ENCODE results near the gene SP6.
A peak's percentile ranks its signal among the peaks of the same experiment; 100 is the strongest.

SP6 gene

GRCh38 chr17:47840742-47841487, 10.0 kb downstream of the SP6 start, which contains the start of gene SCRN2:
Gene SCRN2 (minus strand): TSS chr17:47841273. CDS start chr17:47840843, 430 bp downstream.
- TF ChIP-seq CTCF (IDR thresholded peaks at IDR 0.05): peak; percentile 99
- H3K36me3 ChIP-seq (ENCODE audit: control insufficient read depth, insufficient read depth, low read length): no peaks in the 10 kb centered on the region
- H3K27me3 ChIP-seq (ENCODE audit: control insufficient read depth, insufficient read depth, low read length): no peaks in the 10 kb centered on the region
- peak within 1 kb of the TSS; percentile 63 for H3K27ac ChIP-seq
- peaks cover 48% of the 10 kb centered on the region for H3K4me1 ChIP-seq
- no peaks in the 10 kb centered on the region for H3K9me3 ChIP-seq (ENCODE audit: control insufficient read depth, low read length)
- H3K4me3 ChIP-seq (ENCODE audit: low read depth, low read length): peak within 1 kb of the TSS; percentile 85
- H3K4me2 ChIP-seq (ENCODE audit: low read length): peak within 1 kb of the TSS; percentile 98
- peak within 1 kb of the TSS; percentile 8 for H3K9ac ChIP-seq
- peaks cover 4% of the 10 kb centered on the region for H3K79me2 ChIP-seq
- H2AFZ ChIP-seq: peak within 1 kb of the TSS; percentile 93

DNA sequence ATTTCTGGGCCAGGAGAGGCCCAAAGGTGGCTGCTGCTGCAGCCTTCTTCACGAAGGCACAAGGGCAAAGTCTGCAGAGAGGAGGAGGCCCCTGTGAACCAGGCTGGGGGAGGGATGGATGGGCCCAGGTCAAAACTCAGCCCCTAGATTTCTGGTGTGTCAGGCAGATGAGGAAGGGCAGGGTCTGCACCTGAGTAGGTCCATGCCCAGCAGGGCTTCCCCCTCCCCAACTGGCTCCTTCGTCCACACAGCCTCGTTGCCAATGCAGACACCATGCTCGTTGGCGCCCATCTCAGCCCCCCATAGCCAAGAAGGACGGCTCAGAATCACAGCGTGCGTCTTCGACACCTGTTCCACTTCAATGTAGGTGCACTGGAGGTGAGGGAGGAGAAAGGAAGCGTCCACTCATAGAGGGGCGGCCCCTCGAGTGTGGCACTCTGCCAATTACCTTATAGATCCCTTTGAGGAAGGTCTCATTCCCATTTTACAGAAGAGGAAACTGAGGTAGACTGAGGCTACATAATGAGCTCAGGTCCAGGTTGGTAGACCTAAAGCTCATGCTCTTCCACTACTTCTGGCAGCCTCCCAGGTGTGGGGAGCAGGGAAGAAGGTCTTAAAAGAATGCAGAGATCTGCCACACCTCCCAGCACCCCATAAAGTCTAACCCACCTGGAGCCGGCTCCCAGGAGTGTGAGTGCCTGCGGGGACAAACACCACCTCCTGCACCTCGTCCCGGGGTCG, 10.8 kb downstream of the SP6 start:
- Histone ChIP-seq H3K79me2 (no peaks in the 10 kb centered on the region), H2AFZ (peak overlapping the region; percentile 93), H3K27ac (no peak overlapping the region), H3K9me3 (ENCODE audit: control insufficient read depth, low read length) (no peaks in the 10 kb centered on the region), H3K36me3 (ENCODE audit: control insufficient read depth, insufficient read depth, low read length) (no peaks in the 10 kb centered on the region), H3K9ac (peak overlapping the region; percentile 8), H3K4me2 (ENCODE audit: low read length) (peak overlapping the region; percentile 98), H3K4me1 (peaks cover 42% of the 10 kb centered on the region), H3K4me3 (ENCODE audit: low read depth, low read length) (peak overlapping the region; percentile 85), H3K27me3 (ENCODE audit: control insufficient read depth, insufficient read depth, low read length) (no peaks in the 10 kb centered on the region)
- no peak for TF ChIP-seq CTCF (IDR thresholded peaks at IDR 0.05)

GRCh38 chr17:47839071-47839470, 11.9 kb downstream of the SP6 start:
- H3K36me3 ChIP-seq (ENCODE audit: control insufficient read depth, insufficient read depth, low read length): no peaks in the 10 kb centered on the region
- no peak overlapping the region for H3K4me3 ChIP-seq (ENCODE audit: low read depth, low read length)
- no peaks in the 10 kb centered on the region for H3K9me3 ChIP-seq (ENCODE audit: control insufficient read depth, low read length)
- H3K27me3 ChIP-seq (ENCODE audit: control insufficient read depth, insufficient read depth, low read length): no peaks in the 10 kb centered on the region
- TF ChIP-seq CTCF (IDR thresholded peaks at IDR 0.05): no peak
- no peak overlapping the region for H3K9ac ChIP-seq
- no peak overlapping the region for H3K27ac ChIP-seq
- H3K4me2 ChIP-seq (ENCODE audit: low read length): no peak overlapping the region
- H2AFZ ChIP-seq: no peak overlapping the region
- H3K4me1 ChIP-seq: peaks cover 33% of the 10 kb centered on the region
- H3K79me2 ChIP-seq: no peaks in the 10 kb centered on the region

DNA sequence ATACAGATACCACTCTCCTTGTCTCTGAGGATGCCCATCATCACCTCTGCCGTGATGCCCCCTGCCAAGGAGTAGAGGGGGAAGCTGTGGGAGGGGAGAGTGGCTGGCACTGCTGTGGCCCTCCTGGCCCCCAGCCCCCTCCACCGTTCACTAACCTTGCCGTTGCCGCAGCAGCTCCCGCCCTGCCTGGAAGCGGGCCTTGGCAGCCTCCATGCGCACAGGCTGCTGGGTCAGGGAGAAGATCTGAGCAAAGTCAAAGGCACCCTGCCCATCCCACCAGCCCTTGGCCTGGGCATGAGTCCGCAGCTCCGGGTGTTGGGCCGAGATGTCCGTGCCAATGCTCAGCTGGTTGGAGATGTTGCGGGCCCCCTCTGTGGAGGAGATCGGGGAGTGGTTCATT, 12.3 kb downstream of the SP6 start:
- H3K4me3 ChIP-seq (ENCODE audit: low read depth, low read length): no peak overlapping the region
- H3K9ac ChIP-seq: no peak overlapping the region
- H3K36me3 ChIP-seq (ENCODE audit: control insufficient read depth, insufficient read depth, low read length): no peaks in the 10 kb centered on the region
- H3K4me1 ChIP-seq: peaks cover 29% of the 10 kb centered on the region
- H3K27ac ChIP-seq: no peak overlapping the region
- no peak overlapping the region for H2AFZ ChIP-seq
- H3K9me3 ChIP-seq (ENCODE audit: control insufficient read depth, low read length): no peaks in the 10 kb centered on the region
- H3K4me2 ChIP-seq (ENCODE audit: low read length): no peak overlapping the region
- TF ChIP-seq CTCF (IDR thresholded peaks at IDR 0.05): no peak
- H3K79me2 ChIP-seq: no peaks in the 10 kb centered on the region
- no peaks in the 10 kb centered on the region for H3K27me3 ChIP-seq (ENCODE audit: control insufficient read depth, insufficient read depth, low read length)

Data from parathyroid adenoma (tissue), 2 donors.